ENCODE measurements around the gene TRIM62. TPM values are rescaled to one million over a fixed set of nuclear protein-coding genes. Genes with fewer than 3 reads are reported as not detected.

The TRIM62 gene
- total RNA-seq, 1 experiment from 2014 or later: 9.9 TPM

- POLR2A ChIA-PET (ENCODE audit: unreplicated experiment): no interaction called here
- intact Hi-C loops (cut with micrococcal nuclease; ENCODE audit: unreplicated experiment): no loop called here
Observed at GRCh38 chr1:33165209-33165608, 16.6 kb downstream of the TRIM62 start.

GRCh38 chr1:33163621-33164519 is 18.0 kb downstream of the TRIM62 start:
- Histone ChIP-seq H3K27me3 (ENCODE audit: insufficient read depth, low read depth) (no peaks in the 10 kb centered on the region), H3K4me3 (no peak overlapping the region), H3K4me2 (peak overlapping the region; percentile 50), H3K36me3 (ENCODE audit: low read depth) (no peaks in the 10 kb centered on the region), H2AFZ (no peak overlapping the region), H3K4me1 (replicated peaks; ENCODE audit: insufficient read depth) (peaks cover 34% of the 10 kb centered on the region), H3K9me2 (ENCODE audit: insufficient read depth) (no peaks in the 10 kb centered on the region), H3K9me3 (ENCODE audit: insufficient read depth, low read depth) (no peaks in the 10 kb centered on the region), H3K27ac (peak overlapping the region; percentile 44), H4K20me1 (ENCODE audit: insufficient read depth) (no peaks in the 10 kb centered on the region), H3F3A (ENCODE audit: insufficient read depth, low read depth) (peaks cover 13% of the 10 kb centered on the region; the same call in 1 of the 2 replicates), H3K79me2 (ENCODE audit: low read depth) (no peaks in the 10 kb centered on the region)
- TF ChIP-seq EZH2 (IDR thresholded peaks at IDR 0.05; ENCODE audit: low read depth): no peak
- TF ChIP-seq, protein P1, sequence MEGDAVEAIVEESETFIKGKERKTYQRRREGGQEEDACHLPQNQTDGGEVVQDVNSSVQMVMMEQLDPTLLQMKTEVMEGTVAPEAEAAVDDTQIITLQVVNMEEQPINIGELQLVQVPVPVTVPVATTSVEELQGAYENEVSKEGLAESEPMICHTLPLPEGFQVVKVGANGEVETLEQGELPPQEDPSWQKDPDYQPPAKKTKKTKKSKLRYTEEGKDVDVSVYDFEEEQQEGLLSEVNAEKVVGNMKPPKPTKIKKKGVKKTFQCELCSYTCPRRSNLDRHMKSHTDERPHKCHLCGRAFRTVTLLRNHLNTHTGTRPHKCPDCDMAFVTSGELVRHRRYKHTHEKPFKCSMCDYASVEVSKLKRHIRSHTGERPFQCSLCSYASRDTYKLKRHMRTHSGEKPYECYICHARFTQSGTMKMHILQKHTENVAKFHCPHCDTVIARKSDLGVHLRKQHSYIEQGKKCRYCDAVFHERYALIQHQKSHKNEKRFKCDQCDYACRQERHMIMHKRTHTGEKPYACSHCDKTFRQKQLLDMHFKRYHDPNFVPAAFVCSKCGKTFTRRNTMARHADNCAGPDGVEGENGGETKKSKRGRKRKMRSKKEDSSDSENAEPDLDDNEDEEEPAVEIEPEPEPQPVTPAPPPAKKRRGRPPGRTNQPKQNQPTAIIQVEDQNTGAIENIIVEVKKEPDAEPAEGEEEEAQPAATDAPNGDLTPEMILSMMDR (conservative IDR thresholded peaks at IDR 0.05): no peak
- CTCF ChIA-PET: no interaction called here
- POLR2A ChIA-PET (ENCODE audit: unreplicated experiment): no interaction called here
- DNase-seq: peak; percentile 64 to 65
- intact Hi-C loops (cut with micrococcal nuclease; ENCODE audit: unreplicated experiment): no loop called here
- BruUV-seq (replicated peaks): no TSS peak

More at GRCh38 chr1:33165209-33165608, 16.6 kb downstream of the TRIM62 start:
- CTCF ChIA-PET: no interaction called here
- no TSS peak for BruUV-seq (replicated peaks)
- H3K27me3 ChIP-seq (ENCODE audit: insufficient read depth, low read depth): no peaks in the 10 kb centered on the region
- no peaks in the 10 kb centered on the region for H3K9me3 ChIP-seq (ENCODE audit: insufficient read depth, low read depth)
- peaks cover 34% of the 10 kb centered on the region for H3K4me1 ChIP-seq (replicated peaks; ENCODE audit: insufficient read depth)
- no peak overlapping the region for H3K4me3 ChIP-seq
- H3K4me2 ChIP-seq: no peak overlapping the region
- no peak overlapping the region for H2AFZ ChIP-seq
- H4K20me1 ChIP-seq (ENCODE audit: insufficient read depth): no peaks in the 10 kb centered on the region
- DNase-seq: no peak
- no peaks in the 10 kb centered on the region for H3K9me2 ChIP-seq (ENCODE audit: insufficient read depth)
- H3K36me3 ChIP-seq (ENCODE audit: low read depth): no peaks in the 10 kb centered on the region
- no peak for TF ChIP-seq EZH2 (IDR thresholded peaks at IDR 0.05; ENCODE audit: low read depth)
- TF ChIP-seq, protein P1 (conservative IDR thresholded peaks at IDR 0.05): no peak
- H3K79me2 ChIP-seq (ENCODE audit: low read depth): no peaks in the 10 kb centered on the region
- H3F3A ChIP-seq (ENCODE audit: insufficient read depth, low read depth): peaks cover 13% of the 10 kb centered on the region; the same call in 1 of the 2 replicates
- no peak overlapping the region for H3K27ac ChIP-seq

- Histone ChIP-seq H2AFZ (no peak overlapping the region), H3K4me3 (no peak overlapping the region), H3K79me2 (ENCODE audit: low read depth) (no peaks in the 10 kb centered on the region), H4K20me1 (ENCODE audit: insufficient read depth) (no peaks in the 10 kb centered on the region), H3F3A (ENCODE audit: insufficient read depth, low read depth) (peaks cover under 1% of the 10 kb centered on the region; the same call in 1 of the 2 replicates), H3K36me3 (ENCODE audit: low read depth) (peaks cover 4% of the 10 kb centered on the region; the same call in 1 of the 2 replicates), H3K27ac (no peak overlapping the region), H3K4me1 (replicated peaks; ENCODE audit: insufficient read depth) (peaks cover 22% of the 10 kb centered on the region), H3K9me2 (ENCODE audit: insufficient read depth) (no peaks in the 10 kb centered on the region), H3K27me3 (ENCODE audit: insufficient read depth, low read depth) (no peaks in the 10 kb centered on the region), H3K4me2 (no peak overlapping the region), H3K9me3 (ENCODE audit: insufficient read depth, low read depth) (no peaks in the 10 kb centered on the region)
- DNase-seq: no peak
- no TSS peak for BruUV-seq (replicated peaks)
- intact Hi-C loops (cut with micrococcal nuclease; ENCODE audit: unreplicated experiment): no loop called here
- ChIA-PET POLR2A (ENCODE audit: unreplicated experiment) (interaction anchor here (0.6 kb wide), 1 partner anchor 20 kb away, joined by 3 read pairs; the partner anchor contains the start of gene TRIM62), CTCF (no interaction called here)
- TF ChIP-seq, protein P1 (conservative IDR thresholded peaks at IDR 0.05): no peak
- no peak for TF ChIP-seq EZH2 (IDR thresholded peaks at IDR 0.05; ENCODE audit: low read depth)
Observed at GRCh38 chr1:33162141-33162540, 19.7 kb downstream of the TRIM62 start.

Data from PC-9 (cell line).